Progenitor cell of endocrine pancreas (in vitro differentiated cells): Measurements from ENCODE around the gene LRSAM1. TPM values are rescaled to one million over a fixed set of nuclear protein-coding genes. Genes with fewer than 3 reads are reported as not detected.

ENCODE experiments used
- DNase-seq: peaks from one replicate; pipeline ENCODE4 v3.0.0; 2021; ENCODE audit warnings: low spot score; ENCODE audit not compliant: unreplicated experiment
- H3K27ac Mint-ChIP-seq: 2 replicates; pipeline ENCODE4 v1.8.0; 2021; ENCODE audit warnings: mild to moderate bottlenecking, moderate library complexity, mixed read lengths
- H3K27me3 Mint-ChIP-seq: 2 replicates; pipeline ENCODE4 v1.8.0; 2021; ENCODE audit warnings: mixed read lengths
- H3K36me3 Mint-ChIP-seq: 2 replicates; pipeline ENCODE4 v1.8.0; 2022; ENCODE audit warnings: mixed read lengths; ENCODE audit not compliant: insufficient read depth
- H3K4me1 Mint-ChIP-seq: 2 replicates; pipeline ENCODE4 v1.8.0; 2021; ENCODE audit warnings: low read depth, mixed read lengths
- H3K4me3 Mint-ChIP-seq: 2 replicates; pipeline ENCODE4 v1.8.0; 2021; ENCODE audit warnings: low read depth, mild to moderate bottlenecking, moderate library complexity, mixed read lengths
- H3K9me3 Mint-ChIP-seq: 2 replicates; pipeline ENCODE4 v1.8.0; 2021; ENCODE audit warnings: low read depth, mixed read lengths
- total RNA-seq: library from RNA; stranded (reverse); gene quantifications from 2 replicates; pipeline ENCODE4 v1.2.1, GENCODE V29; 2021
- TF ChIP-seq, protein P1 (sequence below): fragments of 200-600 bp; sonication (generic); IDR thresholded peaks from one replicate; pipeline ENCODE4 v1.5.0; 2021; ENCODE audit warnings: antibody characterized with exemption, mild to moderate bottlenecking; ENCODE audit not compliant: unreplicated experiment

LRSAM1 gene
- total RNA-seq, 1 donor from 2014 or later = 28.5 TPM

DNA sequence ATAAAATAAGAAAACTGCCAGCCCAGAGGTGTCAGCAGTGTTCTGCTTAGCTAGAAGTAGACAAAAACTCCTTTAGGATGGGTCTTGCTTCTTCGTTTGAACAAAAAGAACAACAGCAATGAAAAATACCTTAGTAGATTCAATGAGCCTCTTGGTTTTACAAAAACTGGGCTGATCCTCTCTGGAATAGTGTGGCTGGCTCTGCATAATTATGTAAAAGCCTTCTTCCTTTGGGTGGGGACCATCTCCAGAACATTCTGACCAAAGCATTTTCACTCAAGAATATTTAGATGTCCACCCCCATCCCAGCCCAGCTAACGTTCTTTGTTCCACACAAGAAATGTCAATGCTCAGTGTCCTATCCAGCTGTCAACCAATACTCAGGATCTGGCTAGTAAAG is 63.2 kb downstream of the LRSAM1 start:
- TF ChIP-seq, protein P1, sequence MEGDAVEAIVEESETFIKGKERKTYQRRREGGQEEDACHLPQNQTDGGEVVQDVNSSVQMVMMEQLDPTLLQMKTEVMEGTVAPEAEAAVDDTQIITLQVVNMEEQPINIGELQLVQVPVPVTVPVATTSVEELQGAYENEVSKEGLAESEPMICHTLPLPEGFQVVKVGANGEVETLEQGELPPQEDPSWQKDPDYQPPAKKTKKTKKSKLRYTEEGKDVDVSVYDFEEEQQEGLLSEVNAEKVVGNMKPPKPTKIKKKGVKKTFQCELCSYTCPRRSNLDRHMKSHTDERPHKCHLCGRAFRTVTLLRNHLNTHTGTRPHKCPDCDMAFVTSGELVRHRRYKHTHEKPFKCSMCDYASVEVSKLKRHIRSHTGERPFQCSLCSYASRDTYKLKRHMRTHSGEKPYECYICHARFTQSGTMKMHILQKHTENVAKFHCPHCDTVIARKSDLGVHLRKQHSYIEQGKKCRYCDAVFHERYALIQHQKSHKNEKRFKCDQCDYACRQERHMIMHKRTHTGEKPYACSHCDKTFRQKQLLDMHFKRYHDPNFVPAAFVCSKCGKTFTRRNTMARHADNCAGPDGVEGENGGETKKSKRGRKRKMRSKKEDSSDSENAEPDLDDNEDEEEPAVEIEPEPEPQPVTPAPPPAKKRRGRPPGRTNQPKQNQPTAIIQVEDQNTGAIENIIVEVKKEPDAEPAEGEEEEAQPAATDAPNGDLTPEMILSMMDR = no peak
- peaks cover 16% of the 10 kb centered on the region for H3K36me3 Mint-ChIP-seq
- no peak overlapping the region for H3K4me3 Mint-ChIP-seq
- H3K27me3 Mint-ChIP-seq = no peaks in the 10 kb centered on the region
- H3K27ac Mint-ChIP-seq = no peak overlapping the region
- no peaks in the 10 kb centered on the region for H3K9me3 Mint-ChIP-seq
- peaks cover 5% of the 10 kb centered on the region for H3K4me1 Mint-ChIP-seq
- DNase-seq = no peak

DNA sequence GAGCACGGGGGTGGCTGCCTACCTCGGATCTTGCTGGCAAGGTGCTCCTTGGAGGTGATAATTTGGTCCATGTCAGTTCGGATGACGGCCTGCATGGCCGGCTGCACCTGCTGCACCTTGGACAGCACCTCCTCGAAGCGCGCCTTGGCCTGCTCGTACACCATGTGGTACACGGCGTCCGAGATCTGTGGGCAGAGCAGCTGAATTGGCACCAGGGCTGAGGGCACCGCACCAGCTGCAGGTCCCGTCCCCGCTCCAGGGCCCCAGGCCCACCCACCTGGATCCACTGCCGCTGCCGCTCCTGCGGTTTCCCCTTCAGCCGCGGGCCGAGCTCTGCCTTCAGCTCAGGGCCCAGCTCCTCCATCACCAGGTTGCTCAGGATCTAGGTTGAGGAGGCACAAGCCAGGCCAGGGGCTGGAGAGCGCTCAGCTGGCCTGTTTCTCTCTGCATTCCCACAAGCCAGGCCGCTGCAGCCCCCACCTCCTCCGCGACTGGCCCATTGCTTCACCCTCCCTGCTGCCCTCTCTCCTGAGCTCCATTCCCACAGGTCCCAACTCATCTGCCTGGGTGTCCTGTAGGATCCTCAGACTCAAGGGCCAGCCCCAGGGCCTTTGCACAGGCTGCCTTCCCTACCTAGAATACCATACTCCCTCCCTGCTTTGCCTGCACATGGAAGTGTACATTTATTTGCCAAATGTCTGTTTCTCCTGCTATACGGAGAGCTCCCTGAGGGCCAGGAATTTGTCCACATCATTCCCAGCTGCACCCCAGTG is 65.7 kb downstream of the LRSAM1 start:
- Mint-ChIP-seq H3K27ac (no peak overlapping the region), H3K4me1 (peaks cover 2% of the 10 kb centered on the region)

DNA sequence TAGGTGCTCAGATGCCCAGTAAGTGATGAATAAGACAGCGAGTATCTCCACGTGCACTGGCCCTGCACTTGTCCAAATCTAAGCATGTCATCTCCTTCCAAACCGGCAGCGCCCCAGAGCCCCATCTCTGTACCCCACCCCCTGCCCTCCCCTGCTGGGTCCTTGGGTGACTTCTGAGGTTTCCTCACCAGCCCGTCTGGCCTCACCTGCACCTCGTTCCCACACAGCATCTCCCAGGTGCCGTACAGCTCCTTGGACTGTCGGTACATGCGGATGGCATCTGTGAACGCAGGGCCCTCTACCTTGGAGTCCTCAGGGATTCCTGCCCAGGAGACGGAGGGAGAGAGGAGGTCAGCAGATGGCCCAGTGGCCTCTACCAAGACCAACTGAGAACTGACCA is 66.3 kb downstream of the LRSAM1 start:
- H3K9me3 Mint-ChIP-seq = no peaks in the 10 kb centered on the region
- no peaks in the 10 kb centered on the region for H3K4me1 Mint-ChIP-seq
- TF ChIP-seq, protein P1 = no peak
- DNase-seq = no peak
- no peak overlapping the region for H3K27ac Mint-ChIP-seq
- peaks cover 24% of the 10 kb centered on the region for H3K36me3 Mint-ChIP-seq
- H3K27me3 Mint-ChIP-seq = no peaks in the 10 kb centered on the region
- no peak overlapping the region for H3K4me3 Mint-ChIP-seq

More for the DNA sequence above, 65.7 kb downstream of the LRSAM1 start:
- DNase-seq = no peak
- no peaks in the 10 kb centered on the region for H3K9me3 Mint-ChIP-seq
- TF ChIP-seq, protein P1 = no peak
- H3K4me3 Mint-ChIP-seq = no peak overlapping the region
- H3K27me3 Mint-ChIP-seq = no peaks in the 10 kb centered on the region
- peaks cover 22% of the 10 kb centered on the region for H3K36me3 Mint-ChIP-seq

DNA sequence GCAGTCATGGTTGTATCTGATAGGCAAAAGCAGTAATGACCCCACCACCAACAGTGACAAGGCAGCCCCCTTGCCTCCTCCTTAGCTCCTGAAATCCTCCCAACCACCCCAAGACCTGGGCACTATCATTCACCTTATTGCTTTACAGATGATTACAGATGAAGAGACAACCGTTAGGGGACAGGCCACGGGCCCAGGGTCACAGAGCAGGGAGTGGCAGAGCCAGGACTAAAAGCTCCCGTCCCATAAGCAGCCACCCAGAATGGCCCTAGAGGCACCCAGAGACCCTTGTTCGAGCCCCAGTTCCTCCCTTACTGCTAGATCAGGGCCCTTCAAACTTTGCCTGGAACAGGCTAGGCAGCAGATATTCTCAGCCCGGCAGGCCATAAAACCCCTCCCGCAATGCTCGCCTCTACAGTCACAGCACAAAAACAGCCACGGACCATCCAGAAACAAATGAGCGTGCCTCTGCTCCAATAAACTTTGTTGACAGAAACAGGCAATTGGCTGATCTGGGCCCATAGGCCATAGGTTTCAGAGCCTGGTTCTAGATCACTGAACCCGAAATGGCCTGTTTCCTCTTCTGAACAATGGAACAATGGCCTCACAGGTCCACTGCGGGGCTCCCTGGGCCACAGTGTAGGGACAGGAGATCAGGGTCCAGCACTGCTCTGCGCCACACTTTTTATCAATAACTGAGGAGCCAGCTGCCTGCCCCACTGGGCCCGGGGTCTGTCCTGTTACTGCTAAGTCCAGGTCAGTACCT is 67.0 kb downstream of the LRSAM1 start:
- TF ChIP-seq, protein P1 = no peak
- Mint-ChIP-seq H3K27me3 (no peaks in the 10 kb centered on the region), H3K36me3 (peaks cover 26% of the 10 kb centered on the region), H3K4me3 (no peak overlapping the region), H3K4me1 (no peaks in the 10 kb centered on the region), H3K9me3 (no peaks in the 10 kb centered on the region), H3K27ac (no peak overlapping the region)
- DNase-seq = no peak

DNA sequence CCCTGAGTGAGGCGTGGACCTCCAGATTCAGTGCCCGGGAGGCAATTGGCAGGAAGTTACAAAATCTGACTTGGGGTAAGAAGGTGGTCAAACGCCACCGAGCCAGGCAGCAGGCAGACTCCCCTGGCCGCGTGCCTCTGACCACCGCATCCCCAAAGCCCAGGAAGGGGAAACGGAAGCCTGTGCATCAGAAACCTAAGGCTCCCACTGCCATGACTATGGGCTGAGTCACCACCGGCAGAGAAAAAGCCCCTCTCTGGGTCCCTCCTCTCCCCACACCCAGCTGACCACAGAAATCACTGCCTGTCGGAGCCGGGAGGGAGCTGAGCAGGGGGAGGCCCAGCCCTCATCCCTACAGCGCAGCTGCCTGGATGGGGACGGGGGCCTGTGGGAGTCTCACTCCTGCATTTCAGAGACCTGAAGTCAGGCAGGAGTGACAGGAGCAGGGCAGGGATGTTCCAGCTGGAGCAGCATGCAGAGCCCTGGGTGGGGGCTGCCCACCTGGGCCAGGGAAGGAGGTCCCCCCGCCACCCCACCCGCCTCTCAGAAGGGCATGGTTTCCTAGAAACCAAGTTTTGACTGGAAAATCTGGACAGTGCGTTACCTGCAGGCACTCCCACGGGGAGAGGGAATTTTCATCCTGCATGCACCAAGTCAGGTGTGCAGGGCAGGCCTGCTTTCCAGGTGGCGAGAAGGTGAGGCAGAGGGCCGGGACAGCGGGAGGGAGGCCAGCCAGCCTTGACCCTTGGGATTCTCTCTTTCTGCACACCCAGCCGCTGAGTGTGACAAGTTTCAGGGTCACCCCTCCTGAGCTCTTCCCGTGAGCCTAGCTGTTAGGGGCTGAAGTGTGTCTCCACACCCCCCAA is 68.2 kb downstream of the LRSAM1 start:
- Mint-ChIP-seq H3K27me3 (no peaks in the 10 kb centered on the region), H3K9me3 (no peaks in the 10 kb centered on the region), H3K4me3 (no peak overlapping the region), H3K4me1 (no peaks in the 10 kb centered on the region), H3K27ac (no peak overlapping the region), H3K36me3 (peaks cover 38% of the 10 kb centered on the region)
- TF ChIP-seq, protein P1 = no peak
- DNase-seq = no peak
